Pancreas (tissue), 10 donors: ENCODE results near the gene PRR19. TPM values are rescaled to one million over a fixed set of nuclear protein-coding genes. Genes with fewer than 3 reads are reported as not detected.

Experiments
- ATAC-seq, 4 donors: fragments of 200-7000 bp; cut with Tn5 transposase; one replicate each; pipeline versions ENCODE4 v1.8.0 to v1.9.1; 2020; ENCODE audit warnings: mild to moderate bottlenecking in 4 of 4, moderate library complexity in 4 of 4
- DNase-seq, 6 donors: peaks; one replicate each; pipeline ENCODE4 v3.0.0-alpha.2; 2020
- FAIRE-seq: peaks from 2 replicates; lab custom pipeline; 2012; peaks lifted over from hg19 to GRCh38; lab: Jason Lieb, UNC
- H3K27ac ChIP-seq, 4 donors: fragments of 200-600 bp; sonication (generic); 1 replicate in 3 of 4; 2 replicates in 1 of 4; pipeline versions ENCODE4 v1.5.0 to v1.8.0; 2020
- H3K27me3 ChIP-seq, 4 donors: fragments of 200-600 bp; one replicate each; pipeline ENCODE4 v1.8.0; 2021
- H3K36me3 ChIP-seq, 3 donors: fragments of 200-600 bp; sonication (generic) in 1 of 3; one replicate each; pipeline versions ENCODE4 v1.5.0 to v1.8.0; 2020 to 2021
- H3K4me1 ChIP-seq, 3 donors: fragments of 200-600 bp; one replicate each; pipeline ENCODE4 v1.8.0; 2021
- H3K4me3 ChIP-seq, 4 donors: fragments of 200-600 bp; sonication (generic) in 2 of 4; one replicate each; pipeline versions ENCODE4 v1.5.0 to v1.8.0; 2020 to 2021
- H3K9me3 ChIP-seq, 4 donors: fragments of 200-600 bp; one replicate each; pipeline ENCODE4 v1.8.0; 2021
- WGBS, 2 donors: extraction: QIAGEN DNeasy Blood & Tissue Kit; methylation state at CpG; one replicate each; pipeline ENCODE4 v1.1.7; 2013; 5-methylcytosine and 5-hydroxymethylcytosine counted together
- intact Hi-C, 3 donors: fragments of 100-400 bp; cut with DNase I; formaldehyde crosslinking; loops; one replicate each; pipeline versions ENCODE4 v1.11.1 to v1.14.2; 2022
- polyA plus RNA-seq, 2 donors: library from polyadenylated mRNA; stranded (reverse); fragments of 200-250 nt; gene quantifications; one replicate each; pipeline ENCODE4 v1.2.3, GENCODE V29; 2013
- total RNA-seq, 6 donors: library from RNA; stranded (reverse); fragmentation: NEBNext Ultra II Directional in 4 of 6; extraction: Animal tissue kit (Norgen Biotek cat#: 25700) in 4 of 6; gene quantifications; one replicate each; pipeline versions ENCODE4 v1.2.1 to v1.2.4, GENCODE V29; 2021 to 2023
- TF ChIP-seq, protein P1 (sequence below), 4 donors: fragments of 200-600 bp; sonication (generic) in 3 of 4; IDR thresholded peaks; one replicate each; pipeline versions ENCODE4 v1.5.0 to v1.8.0; 2021; ENCODE audit warnings: antibody characterized with exemption in 4 of 4
- donor health status: healthy with polysubstance abuse.
- donor health status: DM: no; HTN: no; CAD: no; lungs with moderate emphysema.
- donor health status: DM: no; HTN: no; CAD: no.
- donor health status: control.
- donor health status: control.
- donor health status: Bipolar disorder and iron deficiency.
- donor health status: DM: yes; HTN: yes; CAD: no.
- donor health status: DM: no; HTN: no; CAD: no.
- donor health status: DM: no; HTN: no; CAD: no.
- donor health status: DM: yes; HTN: yes; CAD: no.

Gene PRR19
- total and polyA plus RNA-seq, 8 donors: 0.12 to 0.99 (median 0.37) TPM

- H3K4me1 ChIP-seq: no peaks in the 10 kb centered on the region
- no peak overlapping the region for H3K4me3 ChIP-seq
- H3K27ac ChIP-seq: no peak overlapping the region
- TF ChIP-seq, protein P1, sequence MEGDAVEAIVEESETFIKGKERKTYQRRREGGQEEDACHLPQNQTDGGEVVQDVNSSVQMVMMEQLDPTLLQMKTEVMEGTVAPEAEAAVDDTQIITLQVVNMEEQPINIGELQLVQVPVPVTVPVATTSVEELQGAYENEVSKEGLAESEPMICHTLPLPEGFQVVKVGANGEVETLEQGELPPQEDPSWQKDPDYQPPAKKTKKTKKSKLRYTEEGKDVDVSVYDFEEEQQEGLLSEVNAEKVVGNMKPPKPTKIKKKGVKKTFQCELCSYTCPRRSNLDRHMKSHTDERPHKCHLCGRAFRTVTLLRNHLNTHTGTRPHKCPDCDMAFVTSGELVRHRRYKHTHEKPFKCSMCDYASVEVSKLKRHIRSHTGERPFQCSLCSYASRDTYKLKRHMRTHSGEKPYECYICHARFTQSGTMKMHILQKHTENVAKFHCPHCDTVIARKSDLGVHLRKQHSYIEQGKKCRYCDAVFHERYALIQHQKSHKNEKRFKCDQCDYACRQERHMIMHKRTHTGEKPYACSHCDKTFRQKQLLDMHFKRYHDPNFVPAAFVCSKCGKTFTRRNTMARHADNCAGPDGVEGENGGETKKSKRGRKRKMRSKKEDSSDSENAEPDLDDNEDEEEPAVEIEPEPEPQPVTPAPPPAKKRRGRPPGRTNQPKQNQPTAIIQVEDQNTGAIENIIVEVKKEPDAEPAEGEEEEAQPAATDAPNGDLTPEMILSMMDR (IDR thresholded peaks at IDR 0.05): no peak
- no peak for ATAC-seq
- no peaks in the 10 kb centered on the region for H3K27me3 ChIP-seq
- WGBS, 2 donors: 82 to 83% methylated on average over 20 to 24 of the region's 24 CpGs
- FAIRE-seq: no peak
- H3K36me3 ChIP-seq: peaks cover 0 to 30% (median 24%) of the 10 kb centered on the region in 3 donors
- intact Hi-C loops: loop anchor here in 1 of 3 donors (10.0 kb wide), 2 partner anchors 50 to 160 kb away; partner anchors contain the start of genes GSK3A and POU2F2
- DNase-seq: peak in 1 of 6 donors; percentile 14
- H3K9me3 ChIP-seq: no peaks in the 10 kb centered on the region
Measured at GRCh38 chr19:42294471-42295137, 7.3 kb upstream of the PRR19 start.

GRCh38 chr19:42295342-42295741 lies 6.6 kb upstream of the PRR19 start:
- H3K9me3 ChIP-seq: no peaks in the 10 kb centered on the region
- ATAC-seq: no peak
- H3K36me3 ChIP-seq: peaks cover 0 to 23% (median 18%) of the 10 kb centered on the region in 3 donors
- H3K27me3 ChIP-seq: no peaks in the 10 kb centered on the region
- H3K4me3 ChIP-seq: no peak overlapping the region
- peak in 1 of 6 donors; percentile 15 for DNase-seq
- FAIRE-seq: no peak
- 60 to 71% methylated on average over 5 of the region's 5 CpGs for WGBS, 2 donors
- H3K27ac ChIP-seq: no peak overlapping the region
- intact Hi-C loops: loop anchor here in 1 of 3 donors (10.0 kb wide), 2 partner anchors 51 to 161 kb away; partner anchors contain the start of genes GSK3A and POU2F2
- no peaks in the 10 kb centered on the region for H3K4me1 ChIP-seq
- TF ChIP-seq, protein P1 (IDR thresholded peaks at IDR 0.05): no peak

DNA sequence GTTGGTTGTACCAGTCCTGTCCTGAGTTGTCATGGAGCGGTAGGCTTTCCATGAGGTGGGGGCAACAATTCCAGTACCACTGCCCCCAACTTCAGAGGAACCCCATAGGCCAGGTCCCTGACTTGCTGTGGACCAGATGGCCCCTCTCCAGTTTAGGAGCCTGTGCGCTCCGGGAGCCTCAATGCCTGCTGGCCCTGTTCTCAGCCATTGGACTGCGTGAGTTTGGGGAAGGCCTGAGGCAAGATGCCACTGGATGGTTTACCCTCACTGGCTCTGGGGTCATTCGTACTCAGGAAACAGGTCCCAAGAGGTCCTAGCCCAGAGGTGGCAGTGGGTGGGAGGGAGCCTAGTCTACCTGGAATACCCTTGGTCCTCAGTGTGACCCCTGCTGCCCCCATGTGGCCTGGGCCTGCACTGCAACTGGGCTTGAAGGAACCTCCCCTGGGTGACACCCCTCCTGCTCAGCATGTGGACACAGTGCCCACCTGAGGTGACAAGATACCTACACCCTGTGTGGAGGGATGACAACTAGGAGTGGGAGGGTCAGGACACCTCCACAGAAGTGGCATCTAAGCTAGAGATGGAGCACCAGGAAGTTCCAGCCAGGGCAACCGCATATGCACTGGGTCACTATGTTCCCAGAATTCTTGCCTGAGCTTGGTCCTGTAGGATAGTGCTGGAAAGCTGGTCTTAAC lies 6.0 kb upstream of the PRR19 start:
- H3K4me3 ChIP-seq: no peak overlapping the region
- FAIRE-seq: no peak
- TF ChIP-seq, protein P1 (IDR thresholded peaks at IDR 0.05): peak; percentile 86 to 91 (median 89)
- peak; percentile 71 to 97 (median 86) for DNase-seq
- H3K27me3 ChIP-seq: no peaks in the 10 kb centered on the region
- no peaks in the 10 kb centered on the region for H3K4me1 ChIP-seq
- no peak overlapping the region for H3K27ac ChIP-seq
- WGBS, 2 donors: 78 to 79% methylated on average over 6 of the region's 6 CpGs
- peaks cover 0 to 16% (median 14%) of the 10 kb centered on the region in 3 donors for H3K36me3 ChIP-seq
- ATAC-seq: peak; percentile 73 to 93 (median 86)
- intact Hi-C loops: loop anchor here in 1 of 3 donors (10.0 kb wide), 2 partner anchors 51 to 161 kb away; partner anchors contain the start of genes GSK3A and POU2F2
- H3K9me3 ChIP-seq: no peaks in the 10 kb centered on the region

- WGBS, 2 donors: 88 to 91% methylated on average over 15 of the region's 15 CpGs
Measured at GRCh38 chr19:42297039-42297438, 4.9 kb upstream of the PRR19 start.

More at GRCh38 chr19:42297039-42297438, 4.9 kb upstream of the PRR19 start:
- Histone ChIP-seq H3K4me3 (no peak overlapping the region), H3K27me3 (no peaks in the 10 kb centered on the region), H3K27ac (no peak overlapping the region), H3K36me3 (peaks cover 0 to 11% (median 6%) of the 10 kb centered on the region in 3 donors), H3K9me3 (no peaks in the 10 kb centered on the region), H3K4me1 (peaks cover 0 to 6% (median 5%) of the 10 kb centered on the region in 3 donors)
- ATAC-seq (no peak), DNase-seq (no peak), FAIRE-seq (no peak)
- TF ChIP-seq, protein P1 (IDR thresholded peaks at IDR 0.05): no peak
- intact Hi-C loops: loop anchor here in 1 of 3 donors (10.0 kb wide), 2 partner anchors 52 to 162 kb away; partner anchors contain the start of genes GSK3A and POU2F2
